Measurements from ENCODE around the gene CTLA4.

CTLA4 gene

DNA sequence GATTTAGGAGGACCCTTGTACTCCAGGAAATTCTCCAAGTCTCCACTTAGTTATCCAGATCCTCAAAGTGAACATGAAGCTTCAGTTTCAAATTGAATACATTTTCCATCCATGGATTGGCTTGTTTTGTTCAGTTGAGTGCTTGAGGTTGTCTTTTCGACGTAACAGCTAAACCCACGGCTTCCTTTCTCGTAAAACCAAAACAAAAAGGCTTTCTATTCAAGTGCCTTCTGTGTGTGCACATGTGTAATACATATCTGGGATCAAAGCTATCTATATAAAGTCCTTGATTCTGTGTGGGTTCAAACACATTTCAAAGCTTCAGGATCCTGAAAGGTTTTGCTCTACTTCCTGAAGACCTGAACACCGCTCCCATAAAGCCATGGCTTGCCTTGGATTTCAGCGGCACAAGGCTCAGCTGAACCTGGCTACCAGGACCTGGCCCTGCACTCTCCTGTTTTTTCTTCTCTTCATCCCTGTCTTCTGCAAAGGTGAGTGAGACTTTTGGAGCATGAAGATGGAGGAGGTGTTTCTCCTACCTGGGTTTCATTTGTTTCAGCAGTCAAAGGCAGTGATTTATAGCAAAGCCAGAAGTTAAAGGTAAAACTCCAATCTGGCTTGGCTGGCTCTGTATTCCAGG is at the start of gene CTLA4:
Gene CTLA4 (plus strand): TSS at position 211 of the 640 bp plus-strand sequence. CDS start 172 bp downstream, at position 383.
- no peak for DNase-seq (ENCODE audit: low read depth)

DNA sequence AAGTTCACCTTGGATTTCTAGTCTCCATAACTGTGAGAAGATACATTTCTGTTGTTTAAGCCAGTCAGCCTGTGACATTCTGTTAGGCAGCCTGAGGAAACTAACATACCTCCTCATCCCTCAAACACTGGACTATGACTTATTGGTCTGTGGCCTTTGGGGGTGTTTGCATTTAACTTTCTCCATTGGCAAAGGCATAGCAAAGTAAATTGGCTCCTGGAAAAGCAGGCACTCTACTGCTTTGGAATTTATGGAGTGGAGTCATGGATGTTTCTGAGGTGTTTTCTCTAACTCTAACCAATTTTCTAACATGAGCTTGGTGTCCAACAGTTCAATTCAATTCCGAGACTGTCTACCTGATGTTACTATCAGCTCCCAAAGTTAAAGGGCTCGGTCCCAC is 48.9 kb upstream of the CTLA4 start:
- no peak for DNase-seq (ENCODE audit: low read depth)

DNA sequence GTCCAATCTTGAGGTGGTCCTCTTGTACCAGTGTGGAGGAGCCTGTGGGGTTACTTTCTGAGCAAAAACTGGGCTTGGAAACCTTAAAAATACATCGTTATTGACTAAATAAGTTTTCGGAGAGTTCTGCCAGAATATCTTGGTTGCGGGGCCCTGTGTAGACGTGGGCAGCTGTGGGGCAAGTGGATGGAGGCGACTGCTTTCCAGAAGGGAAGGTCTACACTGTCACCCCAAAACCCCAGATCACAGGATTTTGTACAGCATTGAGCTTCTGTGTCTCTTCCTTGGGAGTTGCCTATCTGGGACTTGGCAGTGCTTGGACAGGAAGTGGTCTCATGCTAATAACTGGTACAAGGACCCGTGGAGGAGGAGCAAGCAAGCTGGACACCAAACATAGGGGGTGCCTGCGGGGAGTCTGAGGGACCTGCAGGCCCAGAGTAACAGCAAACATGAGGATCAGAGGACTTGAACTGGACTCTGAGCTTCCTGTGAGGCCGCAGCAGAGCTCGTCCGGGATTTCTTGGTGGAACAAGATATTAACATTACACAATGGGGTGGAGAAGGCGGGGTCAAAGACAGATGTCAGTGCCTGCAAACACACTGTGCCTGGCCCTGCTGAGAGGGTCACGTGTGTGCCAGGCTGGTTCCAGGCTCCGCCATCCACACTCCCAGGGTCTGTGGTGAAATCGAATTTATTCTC is 48.0 kb upstream of the CTLA4 start:
- no peak for DNase-seq (ENCODE audit: low read depth)

DNA sequence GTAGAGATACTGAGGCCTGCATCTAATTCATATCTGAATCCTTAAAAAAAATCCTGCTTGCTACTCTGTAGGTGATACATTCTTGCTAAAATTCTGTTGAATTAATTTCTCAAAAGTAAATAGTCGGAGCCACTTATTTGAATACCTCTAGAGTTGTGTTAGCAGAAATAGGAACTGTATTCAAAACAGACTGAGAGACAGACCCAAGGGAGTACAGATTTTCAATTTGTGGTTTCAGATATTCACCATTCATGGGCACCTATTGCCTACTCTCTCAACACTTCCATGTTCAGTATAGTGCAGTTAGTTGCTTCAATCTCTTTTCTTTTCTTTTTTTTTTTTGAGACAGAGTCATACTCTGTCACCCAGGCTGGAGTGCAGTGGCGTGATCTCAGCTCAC is 46.6 kb upstream of the CTLA4 start:
- no peak for DNase-seq (ENCODE audit: low read depth)

DNA sequence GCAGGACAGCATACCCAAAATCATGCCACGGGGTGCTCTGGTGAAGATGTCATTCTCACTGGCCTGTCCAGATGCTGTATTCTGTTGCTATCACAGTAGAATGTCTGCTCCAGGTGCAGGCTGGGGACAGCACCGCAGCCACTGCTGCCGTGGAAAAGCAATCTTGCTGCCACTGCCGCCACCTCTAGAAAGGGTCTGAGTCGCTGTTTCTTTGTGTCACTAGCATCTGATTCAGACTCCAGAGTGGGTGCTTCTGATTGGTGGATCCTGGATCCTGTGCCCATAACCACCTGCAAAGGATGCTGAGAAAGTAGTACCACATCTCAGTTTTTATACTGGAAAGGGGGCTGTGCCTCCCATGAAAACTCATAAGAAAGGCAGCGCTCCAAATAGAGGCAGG is 45.3 kb upstream of the CTLA4 start:
- no peak for DNase-seq (ENCODE audit: low read depth)

DNA sequence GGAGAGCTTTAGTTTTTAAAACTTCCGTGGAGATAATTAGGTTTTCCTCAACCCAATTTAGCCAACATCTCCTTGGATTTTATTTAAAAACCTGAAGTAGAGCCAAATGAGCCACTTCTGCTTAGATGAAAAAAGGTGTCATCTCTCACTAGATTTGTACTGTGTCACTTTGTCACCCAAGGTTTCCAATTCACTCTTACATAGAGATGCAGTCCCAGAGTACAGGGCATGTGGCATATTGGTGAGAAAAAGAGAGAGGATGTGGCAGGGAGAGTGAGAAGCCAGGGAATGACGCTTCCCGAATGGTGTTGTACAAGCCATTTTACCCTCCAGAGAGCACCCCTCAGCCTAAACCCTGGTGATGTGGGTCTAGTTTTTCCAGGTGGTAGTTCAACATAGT is 44.4 kb upstream of the CTLA4 start:
- DNase-seq (ENCODE audit: low read depth): no peak

DNA sequence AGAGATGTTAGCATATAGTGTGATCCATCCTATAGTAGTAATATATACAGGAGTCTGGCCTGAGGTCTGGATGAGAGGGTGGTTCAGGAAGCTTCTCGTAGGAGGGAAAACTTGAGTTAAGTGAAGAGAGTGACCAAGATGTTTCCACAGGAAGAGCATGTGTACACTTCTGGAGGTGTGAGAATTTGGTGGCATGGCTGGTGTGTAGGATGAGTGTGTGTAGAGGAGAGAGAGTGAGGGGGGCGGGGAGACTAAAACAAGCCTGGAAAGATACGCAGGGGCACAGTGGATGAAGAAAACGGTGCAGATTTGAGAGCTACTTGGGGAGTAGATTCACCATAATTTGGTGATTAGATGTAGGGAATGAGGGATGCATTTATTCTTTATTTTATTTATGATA is 43.5 kb upstream of the CTLA4 start:
- DNase-seq (ENCODE audit: low read depth): no peak

DNA sequence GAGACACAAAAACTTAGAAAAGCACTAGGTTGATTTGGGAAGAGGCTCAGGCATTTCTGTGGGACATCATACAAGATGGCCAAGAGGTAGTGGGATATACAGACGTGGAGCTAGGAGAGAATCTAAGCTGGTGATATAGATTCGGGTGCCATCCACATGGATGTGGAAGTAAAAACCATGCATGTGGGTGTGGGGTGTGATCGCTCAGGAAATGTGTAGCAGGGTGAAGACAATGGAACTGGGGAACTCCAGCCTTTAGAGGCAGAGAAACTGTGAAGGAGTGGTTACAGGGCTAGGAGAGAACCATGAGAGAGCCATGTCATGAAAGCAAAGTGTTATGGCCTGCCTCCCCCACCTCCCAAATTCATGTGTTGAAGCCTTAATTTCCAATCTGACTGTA is 43.0 kb upstream of the CTLA4 start:
- DNase-seq (ENCODE audit: low read depth): no peak

DNA sequence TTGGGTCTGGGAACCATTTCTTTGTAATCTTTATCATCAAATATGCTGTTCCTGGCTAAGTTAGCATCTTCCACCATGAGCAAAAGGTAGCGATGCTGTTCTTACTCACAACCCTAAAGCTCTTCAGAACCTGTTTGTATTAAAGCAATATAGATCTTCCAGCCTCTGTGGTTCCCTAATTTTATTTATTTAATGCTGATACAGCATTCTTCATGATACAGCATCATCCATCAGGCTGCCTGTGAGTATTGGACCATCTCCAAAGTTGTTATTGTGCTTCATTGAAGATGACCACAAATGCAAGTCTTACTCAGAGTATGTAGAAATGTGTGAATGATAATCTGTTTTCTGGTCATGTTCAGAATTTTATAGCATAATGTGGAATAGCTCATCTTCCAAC is 40.9 kb upstream of the CTLA4 start:
- no peak for DNase-seq (ENCODE audit: low read depth)

DNA sequence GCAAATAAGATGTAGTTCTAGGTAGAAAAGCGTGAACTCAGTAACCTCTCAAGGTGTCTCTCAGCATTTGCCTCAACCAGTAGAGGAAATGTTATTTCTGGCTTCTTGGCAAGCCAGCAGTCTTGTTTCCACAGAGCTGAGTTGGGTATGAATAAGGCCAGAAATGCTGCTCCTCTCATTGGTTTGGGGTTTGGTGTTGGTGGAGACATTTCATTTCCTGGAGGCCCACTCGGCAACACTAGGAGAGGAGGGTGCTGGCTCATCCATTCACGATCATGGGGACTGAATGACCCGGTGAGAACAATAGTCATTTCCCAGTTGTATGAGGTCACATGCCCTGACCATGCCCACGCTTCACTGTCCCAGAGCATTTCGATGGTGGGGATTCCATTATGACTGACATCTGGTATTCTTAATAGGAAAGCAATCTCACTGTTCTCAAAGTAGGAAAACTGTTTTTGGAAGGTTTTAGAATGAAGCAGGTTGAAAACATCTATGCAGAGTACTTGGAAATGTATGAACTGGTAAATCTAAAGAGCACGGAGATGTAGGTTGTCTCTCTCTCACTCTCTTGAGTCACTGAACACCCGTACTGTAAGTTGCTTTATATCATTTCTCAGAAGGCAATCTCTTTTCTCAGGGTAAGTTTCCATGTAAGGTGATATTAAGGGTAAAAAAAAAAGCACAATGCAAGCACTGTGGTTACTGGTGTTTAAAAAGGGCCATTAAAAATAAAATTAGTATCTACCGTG is 37.1 kb upstream of the CTLA4 start:
- DNase-seq (ENCODE audit: low read depth): no peak

DNA sequence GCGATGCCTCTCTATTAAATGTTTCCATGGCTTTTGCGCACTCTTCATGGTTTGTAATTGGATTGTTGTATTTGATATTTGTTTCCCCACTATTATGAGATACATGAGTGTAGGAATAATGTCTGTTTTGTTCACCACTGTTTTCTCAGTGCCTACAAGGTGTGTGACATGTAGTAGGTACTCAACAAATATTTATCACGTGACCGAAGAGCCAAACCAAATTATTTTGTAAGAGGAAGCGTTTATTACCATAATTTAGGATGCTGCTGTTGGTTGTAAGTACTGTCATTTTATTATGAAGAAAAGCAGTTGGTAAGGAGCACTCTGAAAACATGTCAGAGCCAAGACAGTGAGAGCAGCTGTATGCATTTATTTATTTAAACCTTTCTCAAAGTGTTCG is 32.2 kb upstream of the CTLA4 start:
- no peak for DNase-seq (ENCODE audit: low read depth)

DNA sequence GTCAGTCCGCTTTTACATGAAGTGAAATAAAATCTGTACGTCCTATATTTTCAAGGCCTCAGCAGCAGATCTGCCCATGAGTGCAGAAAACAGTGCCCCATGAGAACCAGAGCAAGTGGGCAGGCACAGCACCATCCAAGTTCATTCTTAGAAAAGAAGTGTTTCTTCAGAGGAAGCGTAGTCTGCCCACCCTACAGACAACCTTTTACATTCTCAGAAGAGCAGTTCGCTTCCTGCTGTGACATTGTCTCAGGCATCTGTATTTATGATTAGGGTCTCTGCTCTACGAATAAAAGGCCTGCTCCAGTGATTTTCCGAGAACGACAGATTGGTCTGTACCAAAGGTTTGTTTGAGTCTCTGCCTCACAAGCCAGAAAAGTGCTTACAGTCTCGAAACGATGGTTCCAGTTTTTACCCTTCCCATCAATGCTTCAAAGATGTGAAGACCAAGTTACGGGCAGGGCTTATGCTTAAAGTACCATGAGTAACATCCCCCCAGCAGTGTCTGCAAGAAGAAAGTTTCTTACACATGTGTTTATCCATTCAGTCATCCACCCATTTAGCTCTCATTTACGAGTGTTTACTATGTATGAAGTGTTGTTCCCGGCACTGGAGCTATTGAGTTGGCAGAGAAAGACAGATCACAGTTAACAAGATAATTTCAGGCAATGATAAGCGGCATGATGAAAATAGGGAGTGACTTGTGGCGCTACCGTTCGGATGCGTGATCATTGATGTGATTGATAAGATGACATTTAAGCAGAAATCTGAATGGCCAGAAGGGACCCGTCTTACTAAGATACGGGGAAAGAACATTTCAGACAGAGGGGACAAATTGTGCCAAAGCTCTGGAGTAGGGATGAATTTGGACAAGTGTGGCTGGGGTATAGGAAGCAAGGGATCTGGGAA is 31.4 kb upstream of the CTLA4 start:
- no peak for DNase-seq (ENCODE audit: low read depth)

DNA sequence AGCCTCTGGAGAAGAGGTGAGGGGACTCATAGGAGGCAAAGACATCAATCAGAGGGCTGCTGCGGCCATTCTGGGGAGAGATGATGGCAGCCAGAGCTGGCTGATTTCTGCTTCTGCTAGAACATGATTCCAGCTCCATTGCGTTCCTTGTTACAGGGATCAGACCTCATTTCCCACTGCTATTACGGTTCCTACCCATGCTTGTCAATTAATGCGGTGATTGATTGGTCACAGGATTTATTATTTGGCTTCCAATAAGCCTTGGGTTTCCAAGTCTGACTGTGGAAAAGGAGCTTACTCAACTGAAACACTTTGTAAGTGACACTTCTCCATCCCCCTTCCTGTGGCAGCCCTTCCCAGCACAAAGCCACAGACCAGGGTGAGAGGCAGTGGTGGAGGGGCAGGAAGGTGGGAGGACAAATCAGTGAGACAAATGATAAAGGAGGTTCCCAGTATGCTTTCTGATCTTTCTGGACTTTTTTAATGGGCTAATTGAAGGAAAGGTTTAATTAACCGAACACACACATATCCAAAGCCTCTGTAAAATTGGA is 26.8 kb upstream of the CTLA4 start:
- DNase-seq (ENCODE audit: low read depth): no peak

DNA sequence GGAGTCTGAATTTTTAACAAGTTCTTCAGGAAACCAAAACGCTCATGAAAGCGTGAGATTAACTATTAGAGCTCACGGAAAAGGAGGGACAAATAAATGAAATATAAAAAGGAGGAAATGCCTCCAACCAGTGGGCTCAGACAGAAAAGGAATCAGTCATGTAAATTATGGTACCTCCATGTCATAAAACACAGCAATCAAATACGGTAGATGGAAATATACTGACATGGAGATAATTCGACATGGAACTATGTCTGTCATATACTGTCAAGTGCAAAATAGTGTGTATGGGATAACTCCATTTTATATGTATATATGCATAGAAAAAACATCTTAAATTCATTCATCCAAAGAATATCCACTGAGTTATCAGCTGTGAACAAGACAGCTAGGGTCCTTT is 25.9 kb upstream of the CTLA4 start:
- DNase-seq (ENCODE audit: low read depth): no peak

DNA sequence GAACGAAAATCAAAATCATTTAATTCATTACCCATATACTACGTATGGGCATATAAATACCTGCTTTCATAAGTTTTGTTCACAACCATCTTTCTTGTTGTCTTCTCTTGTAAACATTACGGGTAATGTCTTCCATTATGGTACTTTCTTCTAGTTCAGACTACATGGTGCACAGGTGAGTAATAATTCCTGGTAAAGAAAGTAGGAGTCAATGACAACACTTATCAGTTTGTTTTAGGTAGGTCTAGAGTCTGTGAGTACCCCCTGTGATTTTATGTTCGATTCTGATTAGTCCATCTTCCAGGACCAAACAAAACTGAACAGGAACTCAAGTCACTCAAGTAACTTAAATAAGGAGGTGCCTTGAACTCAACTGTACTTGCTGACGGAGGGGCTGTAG is 25.2 kb upstream of the CTLA4 start:
- DNase-seq (ENCODE audit: low read depth): no peak

DNA sequence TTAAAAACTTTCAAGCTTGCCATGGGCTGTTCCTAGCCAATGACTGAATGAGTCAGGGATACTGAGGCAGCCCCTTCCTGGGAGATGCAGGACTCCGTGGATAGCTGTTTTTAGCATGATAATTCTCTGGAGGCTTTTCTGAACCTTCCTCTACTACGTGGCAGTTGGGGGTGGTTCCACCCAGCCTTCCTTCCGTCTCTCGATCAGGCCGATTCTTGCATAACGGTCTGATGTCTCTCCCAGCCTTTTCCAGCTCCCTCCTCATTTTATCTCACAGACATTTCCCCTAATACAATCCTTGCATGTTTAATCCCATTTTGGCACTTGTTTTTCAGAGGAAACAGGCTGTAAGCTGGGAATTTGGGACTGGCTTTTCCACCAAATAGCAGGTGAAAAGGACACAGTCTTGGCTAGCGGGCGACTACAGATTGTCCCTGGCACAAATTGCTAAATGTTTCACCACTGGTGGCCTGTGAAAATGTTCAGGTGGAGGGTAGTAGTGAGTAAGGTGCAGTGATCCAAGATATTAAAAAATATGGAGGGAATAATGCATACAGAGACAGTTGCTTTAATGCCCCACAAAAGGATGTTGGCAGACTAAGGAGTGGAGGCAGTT is 21.0 kb upstream of the CTLA4 start:
- DNase-seq (ENCODE audit: low read depth): no peak

DNA sequence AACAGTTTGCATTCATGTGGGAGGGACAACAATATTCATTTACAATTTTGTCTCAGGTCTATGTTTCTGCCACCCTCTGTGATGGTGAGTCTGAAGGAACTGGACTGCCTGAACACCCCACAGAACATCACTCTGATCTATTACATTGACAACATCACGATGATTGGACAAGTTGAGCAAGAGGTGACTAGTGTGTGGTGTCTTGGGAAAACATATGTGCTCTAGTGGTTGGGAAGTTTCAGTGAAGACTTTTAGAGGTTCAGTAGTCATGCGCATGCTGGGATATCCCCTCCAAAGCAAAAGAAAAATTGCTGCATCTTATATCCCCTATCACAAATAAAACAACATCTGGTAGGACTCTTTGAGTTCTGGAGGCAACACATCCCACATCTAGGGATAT is 18.6 kb upstream of the CTLA4 start:
- no peak for DNase-seq (ENCODE audit: low read depth)

DNA sequence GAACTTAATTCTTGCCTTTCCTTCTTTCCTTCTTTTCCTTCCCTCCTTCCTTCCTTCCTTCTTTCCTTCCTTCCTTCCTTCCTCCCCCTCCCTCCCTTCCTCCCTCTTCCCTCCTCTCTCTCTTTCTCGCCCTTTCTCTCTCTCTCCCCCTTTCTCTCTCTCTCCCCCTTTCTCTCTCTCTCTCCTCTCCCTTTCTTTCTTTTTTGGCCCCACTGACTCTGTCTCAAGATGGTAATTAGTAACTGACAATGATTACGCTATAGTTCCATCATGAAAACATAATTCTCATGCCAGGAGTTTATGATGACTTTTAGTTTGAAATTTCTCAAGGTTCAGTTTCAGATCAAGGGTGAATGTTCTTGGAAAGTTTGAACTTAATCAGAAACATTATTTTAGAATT is 14.8 kb upstream of the CTLA4 start:
- DNase-seq (ENCODE audit: low read depth): no peak

DNA sequence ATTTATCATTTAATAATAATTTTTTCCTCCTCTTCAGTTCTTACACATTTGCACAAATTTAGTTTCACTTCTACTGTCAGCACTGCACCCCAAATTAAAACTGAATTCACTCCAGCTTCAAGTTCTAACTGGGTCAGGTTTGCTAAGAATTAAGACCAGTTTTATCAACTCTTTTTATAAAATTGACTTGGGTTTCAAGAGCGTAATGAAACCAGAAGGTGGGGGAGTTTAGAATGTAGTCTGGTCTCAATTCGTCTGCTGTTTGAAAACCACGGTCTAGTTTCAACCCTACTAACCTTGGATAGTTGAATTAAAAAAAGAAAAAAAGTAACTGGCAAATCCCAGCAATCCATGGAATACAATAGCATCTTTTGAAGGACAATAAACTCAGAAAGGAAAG is 14.3 kb upstream of the CTLA4 start:
- DNase-seq (ENCODE audit: low read depth): no peak

DNA sequence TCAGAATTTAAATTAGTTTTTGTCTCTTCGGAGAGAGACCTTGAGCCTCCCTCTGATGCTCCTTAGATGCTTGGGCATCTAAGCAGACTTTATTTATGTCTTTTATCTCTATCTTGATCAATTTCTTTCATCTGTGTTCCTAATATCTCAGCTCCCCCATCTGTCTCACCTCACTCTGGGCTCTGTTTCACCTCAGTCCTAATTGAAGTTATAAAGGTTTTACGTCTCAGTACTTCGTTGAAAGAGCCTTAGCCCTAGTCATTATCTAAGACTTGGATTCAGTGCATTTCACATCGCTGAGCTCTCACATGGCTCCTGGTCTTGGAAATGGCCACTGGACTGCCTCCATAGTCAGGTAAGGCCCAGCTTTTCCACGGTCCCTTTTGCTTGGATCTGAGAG is 13.8 kb upstream of the CTLA4 start:
- no peak for DNase-seq (ENCODE audit: low read depth)

DNA sequence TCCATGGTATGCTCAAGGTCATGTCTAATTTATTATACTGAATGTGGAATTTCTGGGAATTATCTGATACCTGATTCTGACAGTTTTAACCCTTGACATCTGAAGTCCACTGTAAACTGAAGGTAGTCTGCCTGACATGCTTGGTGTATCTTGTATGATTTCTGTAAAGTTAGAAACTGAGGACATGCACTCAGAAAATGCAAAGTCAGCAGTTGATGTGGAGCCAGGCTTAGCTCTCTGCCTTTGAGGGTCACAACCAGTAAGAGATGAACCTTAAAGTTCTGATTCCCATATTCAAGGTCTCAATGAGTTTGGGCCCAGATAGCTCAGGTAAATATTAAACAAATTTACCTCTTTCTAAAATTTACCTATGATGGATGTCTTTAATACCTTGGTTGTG is 12.3 kb upstream of the CTLA4 start:
- no peak for DNase-seq (ENCODE audit: low read depth)

DNA sequence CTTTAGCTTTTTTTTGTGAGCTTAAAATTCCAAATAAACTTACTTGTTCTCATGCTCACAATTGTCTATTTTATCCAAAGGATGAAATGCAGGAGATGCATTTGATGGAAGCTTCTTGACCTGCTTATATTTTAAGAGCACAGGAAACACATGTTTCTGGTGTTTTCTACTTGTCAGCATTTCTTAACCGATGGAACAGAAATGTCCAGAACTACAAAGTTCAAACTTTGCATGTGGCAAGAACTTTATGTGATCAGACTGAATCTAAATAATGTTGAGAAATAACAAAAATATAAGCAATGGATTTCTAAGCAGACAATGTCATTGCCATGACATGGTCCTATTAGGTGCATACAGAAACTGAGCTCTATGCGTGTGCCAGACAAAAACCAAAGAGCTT is 9.9 kb upstream of the CTLA4 start:
- DNase-seq (ENCODE audit: low read depth): no peak
